ENCODE results near the gene FYCO1. TPM values are rescaled to one million over a fixed set of nuclear protein-coding genes. Genes with fewer than 3 reads are reported as not detected.

Gene FYCO1
- total and polyA plus RNA-seq, 2 experiments from 2014 or later, result 8.1 to 27.5 TPM

- Histone ChIP-seq H3K27ac (no peak overlapping the region), H3K27me3 (no peaks in the 10 kb centered on the region), H3K36me3 (peaks cover 23% of the 10 kb centered on the region), H3K4me3 (no peak overlapping the region), H3K9me3 (ENCODE audit: low read depth) (no peaks in the 10 kb centered on the region), H3K4me1 (ENCODE audit: low read depth) (peaks cover 14% of the 10 kb centered on the region)
- DNase-seq (ENCODE audit: low read depth in 1 of 2, low spot score in 1 of 2), result peak; percentile 33 to 51
- TF ChIP-seq CTCF (IDR thresholded peaks at IDR 0.05; ENCODE audit: low read depth, low read length), result peak; percentile 76
Measured at GRCh38 chr3:45929042-45929679, 66.5 kb downstream of the FYCO1 start.

GRCh38 chr3:45927881-45928280, 67.7 kb downstream of the FYCO1 start:
- no peak overlapping the region for H3K4me3 ChIP-seq
- H3K4me1 ChIP-seq (ENCODE audit: low read depth), result peaks cover 1% of the 10 kb centered on the region
- no peaks in the 10 kb centered on the region for H3K9me3 ChIP-seq (ENCODE audit: low read depth)
- peaks cover 30% of the 10 kb centered on the region for H3K36me3 ChIP-seq
- no peak for DNase-seq (ENCODE audit: low read depth in 1 of 2, low spot score in 1 of 2)
- TF ChIP-seq CTCF (IDR thresholded peaks at IDR 0.05; ENCODE audit: low read depth, low read length), result no peak
- H3K27ac ChIP-seq, result no peak overlapping the region
- H3K27me3 ChIP-seq, result no peaks in the 10 kb centered on the region

- TF ChIP-seq CTCF (IDR thresholded peaks at IDR 0.05; ENCODE audit: low read depth, low read length), result no peak
- Histone ChIP-seq H3K4me3 (no peak overlapping the region), H3K36me3 (peaks cover 23% of the 10 kb centered on the region), H3K9me3 (ENCODE audit: low read depth) (no peaks in the 10 kb centered on the region), H3K4me1 (ENCODE audit: low read depth) (no peaks in the 10 kb centered on the region), H3K27ac (no peak overlapping the region), H3K27me3 (no peaks in the 10 kb centered on the region)
- DNase-seq (ENCODE audit: low read depth in 1 of 2, low spot score in 1 of 2), result peak in 1 of 2 donors; percentile 9
Measured at GRCh38 chr3:45923755-45924154, 71.9 kb downstream of the FYCO1 start.

GRCh38 chr3:45922950-45923590, 72.6 kb downstream of the FYCO1 start:
- no peaks in the 10 kb centered on the region for H3K9me3 ChIP-seq (ENCODE audit: low read depth)
- H3K4me3 ChIP-seq, result no peak overlapping the region
- H3K27ac ChIP-seq, result no peak overlapping the region
- no peaks in the 10 kb centered on the region for H3K4me1 ChIP-seq (ENCODE audit: low read depth)
- peaks cover 20% of the 10 kb centered on the region for H3K36me3 ChIP-seq
- DNase-seq (ENCODE audit: low read depth in 1 of 2, low spot score in 1 of 2), result no peak
- no peak for TF ChIP-seq CTCF (IDR thresholded peaks at IDR 0.05; ENCODE audit: low read depth, low read length)
- no peaks in the 10 kb centered on the region for H3K27me3 ChIP-seq

GRCh38 chr3:45922039-45922326, 73.6 kb downstream of the FYCO1 start:
- H3K27me3 ChIP-seq, result no peaks in the 10 kb centered on the region
- H3K36me3 ChIP-seq, result peaks cover 12% of the 10 kb centered on the region
- no peaks in the 10 kb centered on the region for H3K4me1 ChIP-seq (ENCODE audit: low read depth)
- H3K4me3 ChIP-seq, result no peak overlapping the region
- no peak for DNase-seq (ENCODE audit: low read depth in 1 of 2, low spot score in 1 of 2)
- H3K27ac ChIP-seq, result no peak overlapping the region
- no peak for TF ChIP-seq CTCF (IDR thresholded peaks at IDR 0.05; ENCODE audit: low read depth, low read length)
- H3K9me3 ChIP-seq (ENCODE audit: low read depth), result no peaks in the 10 kb centered on the region

Measured in cardiac muscle cell (in vitro differentiated cells and primary cell).